T-helper 17 cell (primary cell): Measurements from ENCODE around the gene POLR3F. TPM values are rescaled to one million over a fixed set of nuclear protein-coding genes. Genes with fewer than 3 reads are reported as not detected.
"Not testable (repeated sequence)": the region's sequence is repeated elsewhere in the genome, so short reads cannot be mapped to it uniquely, and the experiment has no call there.

Source experiments
- ATAC-seq: fragments of 150-1000 bp; cut with Tn5 transposase; 2 replicates; pipeline ENCODE4 v1.10.0; 2021; ENCODE audit warnings: mild to moderate bottlenecking, moderate library complexity
- DNase-seq, 3 donors: peaks; one replicate each; pipeline versions ENCODE4 v3.0.0 to v3.0.0-alpha.2; 2020 to 2021
- H3K9me3 ChIP-seq: one replicate; pipeline ENCODE4 v1.7.0; 2013; ENCODE audit warnings: low read length, mild to moderate bottlenecking; ENCODE audit not compliant: control insufficient read depth, poor library complexity, severe bottlenecking
- H3K27ac Mint-ChIP-seq: one replicate; pipeline ENCODE4 v1.8.0; 2022; ENCODE audit warnings: mild to moderate bottlenecking, moderate library complexity, mixed read lengths
- H3K27me3 Mint-ChIP-seq: one replicate; pipeline ENCODE4 v1.8.0; 2022; ENCODE audit warnings: mixed read lengths
- H3K36me3 Mint-ChIP-seq: one replicate; pipeline ENCODE4 v1.8.0; 2022; ENCODE audit warnings: low read depth, mixed read lengths
- H3K4me1 Mint-ChIP-seq: one replicate; pipeline ENCODE4 v1.8.0; 2022; ENCODE audit warnings: mild to moderate bottlenecking, mixed read lengths
- H3K4me3 Mint-ChIP-seq: one replicate; pipeline ENCODE4 v1.8.0; 2022; ENCODE audit warnings: mild to moderate bottlenecking, moderate library complexity, mixed read lengths
- total RNA-seq, 4 donors: library from RNA in 2 of 4; stranded (reverse) in 2 of 4; gene quantifications; one replicate each; pipeline ENCODE4 v1.2.3 and lab custom pipeline; 2022 to 2026

POLR3F gene
- total RNA-seq, 2 donors from 2014 or later: 7.8 to 9.8 TPM

GRCh38 chr20:18514127-18514526, 46.9 kb downstream of the POLR3F start:
- H3K27me3 Mint-ChIP-seq: no peaks in the 10 kb centered on the region
- no peak for ATAC-seq
- no peaks in the 10 kb centered on the region for H3K9me3 ChIP-seq
- H3K27ac Mint-ChIP-seq: no peak overlapping the region
- DNase-seq: no peak
- peaks cover 17% of the 10 kb centered on the region for H3K4me1 Mint-ChIP-seq
- H3K36me3 Mint-ChIP-seq: peaks cover 5% of the 10 kb centered on the region
- no peak overlapping the region for H3K4me3 Mint-ChIP-seq

GRCh38 chr20:18515973-18516372, 48.8 kb downstream of the POLR3F start:
- DNase-seq (no peak), ATAC-seq (no peak)
- Mint-ChIP-seq H3K4me3 (no peak overlapping the region), H3K27me3 (no peaks in the 10 kb centered on the region), H3K27ac (no peak overlapping the region), H3K4me1 (peaks cover 6% of the 10 kb centered on the region), H3K36me3 (peaks cover 2% of the 10 kb centered on the region)
- H3K9me3 ChIP-seq: no peaks in the 10 kb centered on the region

- H3K27ac Mint-ChIP-seq, H3K36me3 Mint-ChIP-seq, H3K4me3 Mint-ChIP-seq, H3K4me1 Mint-ChIP-seq, H3K27me3 Mint-ChIP-seq, DNase-seq, H3K9me3 ChIP-seq, ATAC-seq: not testable (repeated sequence)
Measured at GRCh38 chr20:18522066-18522465, 54.9 kb downstream of the POLR3F start.

GRCh38 chr20:18523066-18523465, 55.9 kb downstream of the POLR3F start:
- Mint-ChIP-seq H3K4me1 (peaks cover 2% of the 10 kb centered on the region), H3K4me3 (no peak overlapping the region), H3K36me3 (peaks cover 5% of the 10 kb centered on the region), H3K27me3 (no peaks in the 10 kb centered on the region), H3K27ac (no peak overlapping the region)
- ATAC-seq: no peak
- H3K9me3 ChIP-seq: no peaks in the 10 kb centered on the region
- no peak for DNase-seq

- H3K36me3 Mint-ChIP-seq: peaks cover 15% of the 10 kb centered on the region
- no peak overlapping the region for H3K27ac Mint-ChIP-seq
- no peaks in the 10 kb centered on the region for H3K9me3 ChIP-seq
- DNase-seq: no peak
- no peak overlapping the region for H3K4me3 Mint-ChIP-seq
- no peaks in the 10 kb centered on the region for H3K27me3 Mint-ChIP-seq
- H3K4me1 Mint-ChIP-seq: peaks cover 3% of the 10 kb centered on the region
- no peak for ATAC-seq
Measured at GRCh38 chr20:18524646-18525045, 57.5 kb downstream of the POLR3F start.

- H3K27ac Mint-ChIP-seq: peak overlapping the region; percentile 47
- not testable (repeated sequence) for H3K9me3 ChIP-seq, H3K4me1 Mint-ChIP-seq, DNase-seq, ATAC-seq, H3K4me3 Mint-ChIP-seq, H3K27me3 Mint-ChIP-seq
- peaks cover 15% of the 10 kb centered on the region for H3K36me3 Mint-ChIP-seq
Measured at GRCh38 chr20:18526761-18527160, 59.6 kb downstream of the POLR3F start.

- Mint-ChIP-seq H3K4me1 (peaks cover 3% of the 10 kb centered on the region), H3K27ac (peak overlapping the region; percentile 47), H3K27me3 (no peaks in the 10 kb centered on the region), H3K4me3 (no peak overlapping the region), H3K36me3 (peaks cover 14% of the 10 kb centered on the region)
- ATAC-seq: no peak
- no peaks in the 10 kb centered on the region for H3K9me3 ChIP-seq
- DNase-seq: no peak
Measured at GRCh38 chr20:18527339-18527738, 60.1 kb downstream of the POLR3F start.

GRCh38 chr20:18527836-18528235, 60.6 kb downstream of the POLR3F start:
- Mint-ChIP-seq H3K4me1 (peaks cover 3% of the 10 kb centered on the region), H3K36me3 (peaks cover 13% of the 10 kb centered on the region), H3K27me3 (no peaks in the 10 kb centered on the region), H3K4me3 (no peak overlapping the region), H3K27ac (peak overlapping the region; percentile 9)
- ATAC-seq (no peak), DNase-seq (no peak)
- H3K9me3 ChIP-seq: peaks cover 2% of the 10 kb centered on the region

GRCh38 chr20:18529041-18529440, 61.9 kb downstream of the POLR3F start:
- H3K27ac Mint-ChIP-seq: no peak overlapping the region
- no peak for DNase-seq
- no peak for ATAC-seq
- peaks cover 2% of the 10 kb centered on the region for H3K9me3 ChIP-seq
- H3K4me1 Mint-ChIP-seq: peaks cover 3% of the 10 kb centered on the region
- peaks cover 13% of the 10 kb centered on the region for H3K36me3 Mint-ChIP-seq
- no peak overlapping the region for H3K4me3 Mint-ChIP-seq
- no peaks in the 10 kb centered on the region for H3K27me3 Mint-ChIP-seq

GRCh38 chr20:18532626-18533025, 65.4 kb downstream of the POLR3F start:
- ATAC-seq (no peak), DNase-seq (no peak)
- Mint-ChIP-seq H3K4me3 (no peak overlapping the region), H3K27me3 (no peaks in the 10 kb centered on the region), H3K4me1 (peaks cover 2% of the 10 kb centered on the region), H3K36me3 (peaks cover 13% of the 10 kb centered on the region), H3K27ac (no peak overlapping the region)
- peaks cover 2% of the 10 kb centered on the region for H3K9me3 ChIP-seq

- H3K36me3 Mint-ChIP-seq: peaks cover 11% of the 10 kb centered on the region
Measured at GRCh38 chr20:18533491-18533890, 66.3 kb downstream of the POLR3F start.

GRCh38 chr20:18533978-18534644, 66.9 kb downstream of the POLR3F start:
- H3K27me3 Mint-ChIP-seq: no peaks in the 10 kb centered on the region
- no peak for DNase-seq

More at GRCh38 chr20:18533491-18533890, 66.3 kb downstream of the POLR3F start:
- ATAC-seq (no peak), DNase-seq (no peak)
- Mint-ChIP-seq H3K4me3 (no peak overlapping the region), H3K27ac (no peak overlapping the region), H3K4me1 (peaks cover 2% of the 10 kb centered on the region), H3K27me3 (no peaks in the 10 kb centered on the region)
- peaks cover 2% of the 10 kb centered on the region for H3K9me3 ChIP-seq

More at GRCh38 chr20:18533978-18534644, 66.9 kb downstream of the POLR3F start:
- no peak for ATAC-seq
- peaks cover 7% of the 10 kb centered on the region for H3K36me3 Mint-ChIP-seq
- peaks cover 2% of the 10 kb centered on the region for H3K9me3 ChIP-seq
- H3K27ac Mint-ChIP-seq: no peak overlapping the region
- H3K4me1 Mint-ChIP-seq: peaks cover under 1% of the 10 kb centered on the region
- H3K4me3 Mint-ChIP-seq: no peak overlapping the region
